ENCODE measurements around the gene C1QTNF4. TPM values are rescaled to one million over a fixed set of nuclear protein-coding genes. Genes with fewer than 3 reads are reported as not detected.

Gene C1QTNF4
- total and polyA plus RNA-seq, 9 of the 15 experiments (the other 6 are each of a cell fraction or from before 2014, with no cell fraction given), result not detected

DNA sequence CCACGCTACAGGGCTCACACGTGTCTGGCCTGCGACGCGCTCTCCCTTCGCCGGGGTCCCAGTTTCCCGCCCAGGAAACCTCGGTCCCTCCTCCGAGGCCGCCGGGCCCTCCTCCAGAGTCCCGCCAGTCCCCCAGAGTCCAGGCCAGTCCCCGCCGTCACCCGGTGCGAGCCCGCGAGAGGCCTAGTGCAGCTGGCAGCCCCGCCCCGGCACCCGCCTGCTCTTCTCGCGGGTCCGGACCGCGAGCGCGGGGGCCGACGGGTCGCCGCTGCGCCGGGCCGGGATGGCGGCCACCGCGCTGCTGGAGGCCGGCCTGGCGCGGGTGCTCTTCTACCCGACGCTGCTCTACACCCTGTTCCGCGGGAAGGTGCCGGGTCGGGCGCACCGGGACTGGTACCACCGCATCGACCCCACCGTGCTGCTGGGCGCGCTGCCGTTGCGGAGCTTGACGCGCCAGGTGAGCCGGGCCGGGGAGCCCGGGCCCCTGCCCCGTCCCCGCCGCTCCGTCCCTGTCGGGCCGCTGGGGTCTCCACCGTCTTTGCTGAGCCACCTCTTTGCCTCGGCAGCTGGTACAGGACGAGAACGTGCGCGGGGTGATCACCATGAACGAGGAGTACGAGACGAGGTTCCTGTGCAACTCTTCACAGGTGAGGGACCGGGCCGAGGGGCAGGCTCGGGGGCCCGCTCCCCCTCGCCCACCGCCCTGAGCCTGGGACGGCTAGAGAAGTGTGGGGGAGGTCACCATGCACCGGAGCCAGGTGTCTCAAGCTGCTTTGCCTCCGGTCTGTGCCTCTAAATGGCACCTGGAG, 28.7 kb downstream of the C1QTNF4 start, which contains the start of gene PTPMT1 (continued):
- no peak for TF ChIP-seq ZMIZ1 (IDR thresholded peaks at IDR 0.05; ENCODE audit: low read depth in 2 of 2, low read length in 2 of 2)
- TF ChIP-seq ZNF780A (CRISPR knock-in tag; IDR thresholded peaks at IDR 0.05), result no peak
- no peak for TF ChIP-seq DACH1 (IDR thresholded peaks at IDR 0.05; ENCODE audit: partially characterized antibody)
- no peak for TF ChIP-seq HDAC6 (IDR thresholded peaks at IDR 0.05; ENCODE audit: low read depth, low read length)
- no peak for TF ChIP-seq MITF (IDR thresholded peaks at IDR 0.05)
- TF ChIP-seq CBX3 (IDR thresholded peaks at IDR 0.05; ENCODE audit: borderline replicate concordance in 1 of 2, low read length in 2 of 2), result peak in 1 of 2 experiments; percentile 58; a peak in 1 of 3 replicates
- TF ChIP-seq GTF2A2 (tag; IDR thresholded peaks at IDR 0.05), result no peak
- peak; percentile 12 for TF ChIP-seq ETS2 (tag; IDR thresholded peaks at IDR 0.05; ENCODE audit: borderline replicate concordance, poor library complexity, severe bottlenecking)
- TF ChIP-seq CEBPG (CRISPR knock-in tag; IDR thresholded peaks at IDR 0.05), result peak; percentile 17; the same call in 1 of the 2 replicates
- TF ChIP-seq CEBPG (tag; conservative IDR thresholded peaks at IDR 0.05 in 1 of 2, IDR thresholded peaks at IDR 0.05 in 1 of 2), result no peak
- TF ChIP-seq, protein P1, sequence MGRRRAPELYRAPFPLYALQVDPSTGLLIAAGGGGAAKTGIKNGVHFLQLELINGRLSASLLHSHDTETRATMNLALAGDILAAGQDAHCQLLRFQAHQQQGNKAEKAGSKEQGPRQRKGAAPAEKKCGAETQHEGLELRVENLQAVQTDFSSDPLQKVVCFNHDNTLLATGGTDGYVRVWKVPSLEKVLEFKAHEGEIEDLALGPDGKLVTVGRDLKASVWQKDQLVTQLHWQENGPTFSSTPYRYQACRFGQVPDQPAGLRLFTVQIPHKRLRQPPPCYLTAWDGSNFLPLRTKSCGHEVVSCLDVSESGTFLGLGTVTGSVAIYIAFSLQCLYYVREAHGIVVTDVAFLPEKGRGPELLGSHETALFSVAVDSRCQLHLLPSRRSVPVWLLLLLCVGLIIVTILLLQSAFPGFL (CRISPR knock-in tag; IDR thresholded peaks at IDR 0.05), result 0 out of 2 replicates have a peak, but pooled peaks have one; percentile 84
- TF ChIP-seq ZNF592 (IDR thresholded peaks at IDR 0.05), result peak; percentile 96
- no peak for TF ChIP-seq POLR2AphosphoS2 (IDR thresholded peaks at IDR 0.05; ENCODE audit: low read length)
- no peak for TF ChIP-seq LARP7 (IDR thresholded peaks at IDR 0.05)
- peak; percentile 79 for TF ChIP-seq CXXC5 (CRISPR knock-in tag; IDR thresholded peaks at IDR 0.05)
- TF ChIP-seq MBD2 (IDR thresholded peaks at IDR 0.05; ENCODE audit: borderline replicate concordance, low read depth), result no peak

Measured in K562 (cell line).